ENCODE measurements around the gene ERN1. TPM values are rescaled to one million over a fixed set of nuclear protein-coding genes. Genes with fewer than 3 reads are reported as not detected.

ERN1 gene
- total and polyA plus RNA-seq, 7 donors, result 1.2 to 9.4 (median 7.4) TPM

- Histone ChIP-seq H3K4me3 (no peak overlapping the region), H3K27me3 (no peaks in the 10 kb centered on the region), H3K9me3 (no peaks in the 10 kb centered on the region), H3K4me1 (no peaks in the 10 kb centered on the region), H3K36me3 (peaks cover 0 to 87% (median 38%) of the 10 kb centered on the region in 4 donors), H3K27ac (no peak overlapping the region)
- intact Hi-C loops (cut with DNase I), result no loop called here
- peak; percentile 42 for DNase-seq
- TF ChIP-seq EP300 (IDR thresholded peaks at IDR 0.05) (no peak), POLR2AphosphoS5 (IDR thresholded peaks at IDR 0.05) (no peak), POLR2A (IDR thresholded peaks at IDR 0.05) (no peak), CTCF (IDR thresholded peaks at IDR 0.05) (no peak)
- WGBS, 2 donors, result 95 to 96% methylated on average over 21 of the region's 21 CpGs
Measured at GRCh38 chr17:64054304-64054703, 75.6 kb downstream of the ERN1 start.

- intact Hi-C loops (cut with DNase I), result no loop called here
- no peaks in the 10 kb centered on the region for H3K4me1 ChIP-seq
- no peaks in the 10 kb centered on the region for H3K27me3 ChIP-seq
- no peaks in the 10 kb centered on the region for H3K9me3 ChIP-seq
- peaks cover 0 to 88% (median 42%) of the 10 kb centered on the region in 4 donors for H3K36me3 ChIP-seq
- DNase-seq, result peak; percentile 61
- no peak overlapping the region for H3K4me3 ChIP-seq
- no peak overlapping the region for H3K27ac ChIP-seq
- TF ChIP-seq EP300 (IDR thresholded peaks at IDR 0.05) (no peak), POLR2A (IDR thresholded peaks at IDR 0.05) (no peak), CTCF (IDR thresholded peaks at IDR 0.05) (no peak), POLR2AphosphoS5 (IDR thresholded peaks at IDR 0.05) (no peak)
- whole genome bisulfite sequencing, 2 donors, result 96 to 97% methylated on average over 10 of the region's 10 CpGs
Measured at GRCh38 chr17:64053101-64053500, 76.8 kb downstream of the ERN1 start.

DNA sequence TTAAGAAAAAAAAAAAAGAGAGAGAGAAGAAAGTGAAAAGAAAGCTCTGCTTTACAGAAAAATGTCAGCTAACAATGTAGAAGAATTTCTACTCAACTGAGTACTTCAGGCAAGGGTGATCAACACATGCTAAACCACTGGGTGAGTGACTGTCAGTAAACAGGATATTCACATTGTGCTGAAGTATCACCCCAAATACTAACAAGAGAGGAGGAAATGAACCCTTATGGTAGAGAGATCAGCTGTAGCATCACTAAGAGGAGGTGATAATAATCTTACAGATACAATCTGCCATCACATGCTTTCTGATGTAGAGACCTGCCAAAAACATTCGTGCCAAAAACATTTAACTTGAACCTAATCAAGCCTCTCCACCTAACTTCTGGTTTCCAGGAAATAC is 78.8 kb downstream of the ERN1 start:
- H3K9me3 ChIP-seq, result no peaks in the 10 kb centered on the region
- no peak overlapping the region for H3K27ac ChIP-seq
- TF ChIP-seq CTCF (IDR thresholded peaks at IDR 0.05) (no peak), EP300 (IDR thresholded peaks at IDR 0.05) (no peak), POLR2AphosphoS5 (IDR thresholded peaks at IDR 0.05) (no peak), POLR2A (IDR thresholded peaks at IDR 0.05) (no peak)
- no peak overlapping the region for H3K4me3 ChIP-seq
- 60 to 70% methylated on average over 1 of the region's 1 CpG for WGBS, 2 donors
- DNase-seq, result peak; percentile 4
- no peaks in the 10 kb centered on the region for H3K27me3 ChIP-seq
- no peaks in the 10 kb centered on the region for H3K4me1 ChIP-seq
- peaks cover 0 to 98% (median 40%) of the 10 kb centered on the region in 4 donors for H3K36me3 ChIP-seq
- intact Hi-C loops (cut with DNase I), result no loop called here

DNA sequence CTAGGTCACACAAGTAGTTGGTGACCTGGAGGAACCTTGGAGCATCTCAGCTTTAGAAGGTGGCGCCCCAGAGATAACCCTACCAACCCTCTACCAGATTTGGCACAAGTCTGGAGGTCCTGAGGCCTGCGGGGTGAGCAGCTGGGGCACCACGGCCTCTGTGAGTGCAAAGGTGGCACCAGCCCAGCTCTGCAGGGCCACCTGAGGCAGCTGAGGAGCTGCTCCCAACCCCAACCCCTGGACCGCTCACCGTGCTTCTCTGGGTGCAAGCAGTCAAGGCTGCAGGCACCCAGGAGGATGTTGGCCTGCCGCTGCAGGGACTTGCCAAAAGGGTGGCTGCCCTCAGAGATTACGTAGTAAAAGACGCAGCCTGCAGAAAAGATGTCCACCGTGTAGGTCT is 81.1 kb downstream of the ERN1 start:
- Histone ChIP-seq H3K9me3 (no peaks in the 10 kb centered on the region), H3K4me3 (no peak overlapping the region), H3K4me1 (no peaks in the 10 kb centered on the region), H3K36me3 (peaks cover 18 to 98% (median 43%) of the 10 kb centered on the region in 4 donors), H3K27ac (no peak overlapping the region), H3K27me3 (no peaks in the 10 kb centered on the region)
- TF ChIP-seq POLR2A (IDR thresholded peaks at IDR 0.05) (no peak), EP300 (IDR thresholded peaks at IDR 0.05) (no peak)
- intact Hi-C loops (cut with DNase I), result no loop called here
- no peak for DNase-seq
- WGBS, 2 donors, result 94 to 96% methylated on average over 9 of the region's 9 CpGs

- Histone ChIP-seq H3K4me3 (no peak overlapping the region), H3K4me1 (no peaks in the 10 kb centered on the region), H3K27ac (no peak overlapping the region), H3K9me3 (no peaks in the 10 kb centered on the region), H3K36me3 (peaks cover 18 to 76% (median 46%) of the 10 kb centered on the region in 4 donors), H3K27me3 (no peaks in the 10 kb centered on the region)
- no peak for TF ChIP-seq POLR2A (IDR thresholded peaks at IDR 0.05)
- TF ChIP-seq CTCF (IDR thresholded peaks at IDR 0.05), result no peak
- TF ChIP-seq EP300 (IDR thresholded peaks at IDR 0.05), result no peak
- TF ChIP-seq POLR2AphosphoS5 (IDR thresholded peaks at IDR 0.05), result no peak
- 87 to 88% methylated on average over 13 of the region's 13 CpGs for WGBS, 2 donors
- intact Hi-C loops (cut with DNase I), result no loop called here
- no peak for DNase-seq
Measured at GRCh38 chr17:64045176-64045575, 84.8 kb downstream of the ERN1 start.
